HG02943 (cell line): ENCODE results near the gene UGT1A1.
"Not testable (repeated sequence)": the region's sequence is repeated elsewhere in the genome, so short reads cannot be mapped to it uniquely, and the experiment has no call there.

Source experiments
- ATAC-seq: cut with Tn5 transposase; IDR thresholded peaks from one replicate; pipeline ENCODE4 v1.9.1; 2021; ENCODE audit warnings: mild to moderate bottlenecking, low read depth, moderate library complexity; ENCODE audit not compliant: unreplicated experiment

UGT1A1 gene

GRCh38 chr2:233760043-233760442 is at the start of gene UGT1A1:
Gene UGT1A1, plus strand, starts transcription at chr2:233760270. Its CDS starts 18 bp downstream, at chr2:233760288.
- no peak for ATAC-seq

GRCh38 chr2:233711312-233712008 is 48.6 kb upstream of the UGT1A1 start:
- no peak for ATAC-seq

- no peak for ATAC-seq
Observed at GRCh38 chr2:233712611-233713261, 47.3 kb upstream of the UGT1A1 start, which contains the start of gene UGT1A5. Gene UGT1A5, plus strand, starts transcription at chr2:233712907. Its CDS starts 85 bp downstream, at chr2:233712992.

GRCh38 chr2:233713262-233713615 is 46.8 kb upstream of the UGT1A1 start:
- ATAC-seq: no peak

GRCh38 chr2:233714121-233714520 is 45.9 kb upstream of the UGT1A1 start:
- no peak for ATAC-seq

- ATAC-seq: no peak
Observed at GRCh38 chr2:233718552-233718951, 41.5 kb upstream of the UGT1A1 start, which contains the start of gene UGT1A4. Gene UGT1A4, plus strand, starts transcription at chr2:233718736. Its CDS starts 85 bp downstream, at chr2:233718821.

GRCh38 chr2:233728723-233729301 is 31.3 kb upstream of the UGT1A1 start, which contains the start of gene UGT1A3:
Gene UGT1A3, plus strand, starts transcription at chr2:233729042. Its CDS starts 85 bp downstream, at chr2:233729127.
- ATAC-seq: no peak

GRCh38 chr2:233736868-233737653 is 23.0 kb upstream of the UGT1A1 start:
- ATAC-seq: not testable (repeated sequence)

GRCh38 chr2:233740870-233741269 is 19.2 kb upstream of the UGT1A1 start:
- ATAC-seq: no peak

GRCh38 chr2:233743464-233744259 is 16.4 kb upstream of the UGT1A1 start:
- ATAC-seq: no peak

- no peak for ATAC-seq
Observed at GRCh38 chr2:233745073-233745755, 14.9 kb upstream of the UGT1A1 start.

GRCh38 chr2:233745838-233746237 is 14.2 kb upstream of the UGT1A1 start:
- not testable (repeated sequence) for ATAC-seq

- no peak for ATAC-seq
Observed at GRCh38 chr2:233746475-233747282, 13.4 kb upstream of the UGT1A1 start.

GRCh38 chr2:233747283-233747544 is 12.9 kb upstream of the UGT1A1 start:
- ATAC-seq: no peak

GRCh38 chr2:233750689-233751088 is 9.4 kb upstream of the UGT1A1 start:
- ATAC-seq: not testable (repeated sequence)

- not testable (repeated sequence) for ATAC-seq
Observed at GRCh38 chr2:233751212-233752009, 8.7 kb upstream of the UGT1A1 start.

GRCh38 chr2:233754872-233755611 is 5.0 kb upstream of the UGT1A1 start:
- no peak for ATAC-seq
